Suprapubic skin (tissue), 3 donors: Measurements from ENCODE around the gene TDO2.

ENCODE experiments used
- POLR2AphosphoS5 ChIP-seq, 3 donors: sonication (generic); formaldehyde crosslinking; IDR thresholded peaks; one replicate each; pipeline ENCODE4 v1.6.1; 2017; ENCODE audit warnings: antibody characterized with exemption in 3 of 3
- TF ChIP-seq, protein P1 (sequence below), 2 donors: fragments of 200-600 bp in 1 of 2; fragments of 450-650 bp in 1 of 2; sonication (generic) in 1 of 2; IDR thresholded peaks; one replicate each; pipeline ENCODE4 v1.5.1; 2016 to 2019; ENCODE audit warnings: antibody characterized with exemption in 2 of 2, mild to moderate bottlenecking in 1 of 2, moderate library complexity in 1 of 2

DNA sequence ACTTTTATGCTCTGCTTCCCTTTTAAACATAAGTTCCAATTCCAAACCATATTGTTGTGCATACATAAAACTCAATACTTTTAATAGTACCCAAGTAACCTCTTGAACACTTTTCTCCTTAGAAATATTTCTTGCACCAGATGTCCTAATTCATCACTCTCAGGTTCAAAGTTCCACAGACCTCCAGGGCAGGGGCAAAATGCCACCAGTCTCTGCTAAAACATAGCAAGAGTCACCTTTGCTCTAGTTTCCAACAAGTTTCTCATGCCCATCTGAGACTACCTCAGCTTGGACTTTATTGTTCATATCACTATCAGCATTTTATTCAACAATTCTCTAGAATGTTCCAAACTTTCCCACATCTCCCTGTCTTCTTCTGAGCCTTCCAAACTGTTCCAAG lies 23.7 kb upstream of the TDO2 start:
- TF ChIP-seq, protein P1, sequence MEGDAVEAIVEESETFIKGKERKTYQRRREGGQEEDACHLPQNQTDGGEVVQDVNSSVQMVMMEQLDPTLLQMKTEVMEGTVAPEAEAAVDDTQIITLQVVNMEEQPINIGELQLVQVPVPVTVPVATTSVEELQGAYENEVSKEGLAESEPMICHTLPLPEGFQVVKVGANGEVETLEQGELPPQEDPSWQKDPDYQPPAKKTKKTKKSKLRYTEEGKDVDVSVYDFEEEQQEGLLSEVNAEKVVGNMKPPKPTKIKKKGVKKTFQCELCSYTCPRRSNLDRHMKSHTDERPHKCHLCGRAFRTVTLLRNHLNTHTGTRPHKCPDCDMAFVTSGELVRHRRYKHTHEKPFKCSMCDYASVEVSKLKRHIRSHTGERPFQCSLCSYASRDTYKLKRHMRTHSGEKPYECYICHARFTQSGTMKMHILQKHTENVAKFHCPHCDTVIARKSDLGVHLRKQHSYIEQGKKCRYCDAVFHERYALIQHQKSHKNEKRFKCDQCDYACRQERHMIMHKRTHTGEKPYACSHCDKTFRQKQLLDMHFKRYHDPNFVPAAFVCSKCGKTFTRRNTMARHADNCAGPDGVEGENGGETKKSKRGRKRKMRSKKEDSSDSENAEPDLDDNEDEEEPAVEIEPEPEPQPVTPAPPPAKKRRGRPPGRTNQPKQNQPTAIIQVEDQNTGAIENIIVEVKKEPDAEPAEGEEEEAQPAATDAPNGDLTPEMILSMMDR (IDR thresholded peaks at IDR 0.05): no peak
- TF ChIP-seq POLR2AphosphoS5 (IDR thresholded peaks at IDR 0.05): no peak
